KG1 (cell line): ENCODE data around the gene ADAM22.

Source experiments
- DNase-seq: peaks from one replicate; lab custom pipeline; 2025; lab: John Stamatoyannopoulos, UW

ADAM22 gene

DNA sequence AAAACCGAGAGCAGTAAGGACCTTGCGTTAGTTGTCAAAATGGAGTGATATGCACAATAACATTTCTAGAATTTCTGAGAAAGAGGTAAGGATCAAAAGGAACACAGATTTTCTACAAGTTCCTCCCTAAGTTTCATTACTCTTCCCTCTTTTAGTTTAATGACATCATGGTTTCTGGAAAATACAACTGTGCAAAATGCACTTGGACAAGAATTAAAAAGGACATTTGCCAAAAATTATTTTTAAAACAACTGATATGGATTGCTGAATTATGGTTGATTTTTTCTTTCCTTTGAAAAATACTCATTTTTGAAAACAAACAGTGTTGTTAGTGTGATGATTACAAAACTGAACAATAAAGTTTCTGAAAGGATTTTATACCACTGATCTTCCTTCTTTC is 233.7 kb downstream of the ADAM22 start:
- no peak for DNase-seq

DNA sequence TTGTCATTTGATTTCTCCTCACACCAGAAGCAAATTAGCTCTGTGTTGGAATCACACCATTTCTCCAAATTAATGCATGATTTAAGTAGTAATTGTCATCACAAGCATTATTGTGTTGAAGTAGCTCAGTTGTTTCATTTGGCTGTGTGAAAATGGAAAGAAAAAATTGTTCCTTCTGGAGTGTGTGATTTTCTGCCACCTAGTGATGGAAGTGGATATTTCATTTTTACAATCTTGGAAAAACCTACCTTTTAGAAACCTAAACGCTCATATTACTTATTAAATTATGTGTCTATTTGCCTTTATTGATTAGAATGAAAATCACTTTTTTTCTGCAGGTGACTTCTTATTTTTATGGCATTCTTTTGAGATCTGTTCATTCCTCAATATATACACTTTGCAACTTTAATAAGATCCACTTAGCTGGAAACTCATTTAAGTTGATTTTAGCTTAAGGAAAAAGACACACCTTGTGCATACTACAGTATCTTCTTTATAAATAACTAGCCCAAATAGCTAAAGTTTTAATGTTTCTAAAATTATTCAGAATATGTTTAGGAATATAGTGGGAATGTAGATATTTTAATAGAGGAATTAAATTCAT is 235.8 kb downstream of the ADAM22 start:
- DNase-seq, result no peak

DNA sequence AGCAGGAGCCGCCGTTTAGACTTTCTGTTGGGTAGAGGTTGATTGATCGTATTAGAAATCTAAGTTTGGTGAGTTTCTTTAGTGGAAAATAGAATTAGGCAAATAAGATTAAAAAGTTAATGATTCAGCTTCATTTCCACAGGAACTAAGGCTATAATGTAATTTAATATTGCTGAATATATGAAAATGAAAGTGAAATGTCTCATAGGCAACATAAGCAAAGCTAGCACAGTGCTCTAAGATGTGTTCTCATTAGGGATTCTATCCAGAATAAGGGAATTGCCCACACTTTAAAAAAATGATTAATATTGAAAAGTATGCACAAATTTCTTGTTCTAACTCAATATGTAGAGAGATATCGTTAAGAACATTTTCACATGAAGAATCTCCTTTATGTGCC is 238.8 kb downstream of the ADAM22 start:
- DNase-seq, result no peak

DNA sequence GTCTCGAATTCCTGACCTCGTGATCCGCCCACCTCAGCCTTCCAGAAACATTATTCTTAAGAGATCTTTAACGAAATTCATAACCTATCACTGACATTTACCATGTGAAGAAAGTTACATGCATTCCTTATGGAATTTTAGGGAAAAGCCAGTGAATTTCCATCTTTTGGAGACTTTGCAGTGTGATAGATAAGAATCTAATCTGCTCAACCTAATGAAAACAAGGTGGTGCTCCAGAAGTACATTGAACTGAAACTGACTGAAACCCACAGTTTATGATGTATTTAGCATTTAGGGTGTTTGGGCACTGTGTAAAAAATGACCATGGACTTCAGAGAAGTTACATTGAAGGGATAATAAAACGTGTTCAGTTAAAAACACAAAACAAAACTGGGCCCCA is 242.1 kb downstream of the ADAM22 start:
- no peak for DNase-seq

DNA sequence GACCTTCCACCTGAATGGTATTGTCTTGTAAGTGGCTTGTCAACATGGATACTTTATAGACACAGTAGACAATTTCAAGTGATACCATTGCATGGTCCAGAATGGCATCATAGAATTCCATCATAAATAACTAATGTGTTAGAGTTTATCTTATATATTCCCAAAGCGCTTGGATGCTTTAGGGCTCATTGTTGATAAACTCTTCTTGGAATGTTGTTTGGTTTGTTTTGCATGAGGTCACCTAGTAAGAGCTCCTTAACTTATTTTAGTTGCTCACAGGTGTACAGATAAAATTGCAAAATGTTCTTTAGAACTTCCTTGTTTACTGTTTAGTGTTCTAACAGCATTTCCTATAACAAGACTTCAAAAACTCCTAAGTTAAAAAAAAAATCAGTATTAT is 249.0 kb downstream of the ADAM22 start:
- DNase-seq, result no peak

DNA sequence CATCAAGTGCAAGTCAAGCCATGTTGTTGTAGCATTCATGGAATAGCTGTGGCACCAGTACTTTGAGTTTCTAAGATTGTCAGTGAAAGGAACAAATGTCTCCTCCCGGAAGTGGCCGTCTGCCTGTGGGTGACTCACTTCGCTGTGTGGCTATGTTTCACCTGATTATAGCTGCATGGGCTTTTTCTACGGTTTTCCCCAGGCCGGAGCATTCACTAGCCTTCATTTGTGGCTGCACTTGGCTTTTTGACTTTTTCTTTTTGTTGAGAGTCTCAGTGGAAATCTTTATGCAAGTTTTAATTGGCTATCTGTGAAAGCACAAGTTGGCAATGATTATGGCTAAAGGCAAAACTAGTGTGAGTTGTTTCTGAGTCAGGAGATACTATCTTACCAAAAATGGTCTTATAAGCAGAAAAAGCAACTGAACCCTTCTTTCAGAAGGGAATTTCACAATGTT is 250.8 kb downstream of the ADAM22 start:
- DNase-seq, result no peak

DNA sequence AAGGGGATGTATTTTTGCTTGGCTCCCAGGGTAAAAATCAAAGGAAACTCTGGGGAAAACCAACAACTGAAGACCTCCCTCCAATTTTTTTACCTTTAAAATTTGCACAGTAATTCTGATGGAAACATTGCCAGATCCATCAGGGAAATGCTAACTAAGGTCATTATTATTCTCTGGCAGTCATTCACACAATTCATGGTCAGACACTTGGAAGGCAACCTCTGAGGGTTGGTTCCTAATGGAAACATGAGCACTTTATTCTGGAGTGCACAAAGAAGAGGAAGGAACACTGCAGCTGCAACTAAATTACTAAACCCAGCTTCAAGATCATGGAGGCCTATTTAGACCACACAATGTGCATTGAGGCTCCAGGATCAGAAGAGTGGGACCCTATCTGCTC is 251.6 kb downstream of the ADAM22 start:
- DNase-seq, result no peak

DNA sequence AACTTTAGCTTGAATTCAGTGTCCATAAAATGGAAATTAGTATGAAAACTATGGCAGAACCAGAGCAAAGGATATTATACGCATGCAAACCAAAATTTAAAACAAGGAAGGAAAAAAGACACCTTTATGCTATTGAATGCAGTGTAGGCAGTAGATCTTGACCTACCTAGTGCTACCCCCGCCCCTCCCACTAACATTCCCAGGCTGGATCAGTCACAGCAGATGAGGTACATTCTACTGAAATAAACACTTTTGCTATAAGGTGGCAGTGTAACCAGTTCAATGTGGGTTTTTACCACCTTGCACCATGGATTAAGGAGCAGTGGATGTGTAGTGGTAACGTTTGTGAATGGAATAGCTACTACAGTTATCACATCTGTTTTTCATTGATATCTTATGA is 257.9 kb downstream of the ADAM22 start:
- no peak for DNase-seq

DNA sequence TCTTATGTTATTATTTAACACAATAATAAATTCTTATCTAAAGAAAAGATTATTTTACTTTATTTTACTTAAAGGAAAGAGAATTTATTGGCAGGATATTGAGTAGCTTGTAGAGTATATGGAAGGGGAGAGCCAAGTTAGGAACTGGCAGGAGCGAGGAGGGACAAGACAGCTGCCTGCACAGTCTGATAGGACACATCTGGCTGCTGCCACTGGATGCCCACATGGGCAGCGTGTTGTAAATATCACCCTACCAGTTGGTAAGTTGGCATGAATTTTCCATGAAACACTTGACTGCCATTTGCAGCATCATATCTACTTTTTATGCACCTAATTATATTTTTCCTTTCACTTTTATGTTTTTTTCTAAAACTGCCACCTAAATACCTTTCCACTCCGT is 266.2 kb downstream of the ADAM22 start:
- DNase-seq, result no peak

DNA sequence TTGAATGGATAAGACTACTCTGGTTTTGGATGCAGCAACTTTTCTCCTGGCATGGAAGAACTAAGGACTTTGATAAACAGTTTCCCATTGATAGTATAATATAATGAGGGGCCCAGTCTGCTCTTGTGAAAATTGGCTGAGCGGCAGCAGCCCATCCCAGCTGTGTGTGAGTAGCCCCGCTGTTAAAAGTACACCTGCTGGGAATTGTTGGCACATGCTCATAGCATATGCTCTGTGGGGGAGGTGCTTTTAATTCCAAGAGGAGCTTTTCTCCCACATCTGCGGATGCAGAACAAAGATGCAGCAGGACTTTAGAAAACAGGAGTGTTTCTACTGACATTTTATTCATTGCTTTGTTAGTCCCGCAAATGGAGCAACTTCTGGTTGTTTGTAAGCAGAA is 266.7 kb downstream of the ADAM22 start:
- DNase-seq, result no peak

DNA sequence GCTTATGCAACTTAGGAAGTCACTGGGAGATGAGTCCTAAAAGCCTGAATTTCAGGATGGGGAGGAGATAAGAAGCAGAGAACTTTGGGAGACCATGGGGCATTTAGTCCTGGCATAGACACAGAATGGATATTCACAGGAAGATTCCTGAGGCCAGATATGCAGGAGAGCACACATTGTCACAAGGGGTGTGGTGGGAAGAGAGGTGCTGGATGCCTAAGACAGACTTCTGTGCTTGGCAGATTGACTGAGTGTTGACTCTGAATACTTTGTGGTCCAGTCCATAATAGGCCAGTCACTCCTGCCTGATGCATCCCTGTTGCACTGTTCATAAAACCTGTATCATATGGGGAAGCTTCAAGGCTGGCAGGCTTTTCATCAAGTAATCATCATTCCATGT is 267.3 kb downstream of the ADAM22 start:
- no peak for DNase-seq

DNA sequence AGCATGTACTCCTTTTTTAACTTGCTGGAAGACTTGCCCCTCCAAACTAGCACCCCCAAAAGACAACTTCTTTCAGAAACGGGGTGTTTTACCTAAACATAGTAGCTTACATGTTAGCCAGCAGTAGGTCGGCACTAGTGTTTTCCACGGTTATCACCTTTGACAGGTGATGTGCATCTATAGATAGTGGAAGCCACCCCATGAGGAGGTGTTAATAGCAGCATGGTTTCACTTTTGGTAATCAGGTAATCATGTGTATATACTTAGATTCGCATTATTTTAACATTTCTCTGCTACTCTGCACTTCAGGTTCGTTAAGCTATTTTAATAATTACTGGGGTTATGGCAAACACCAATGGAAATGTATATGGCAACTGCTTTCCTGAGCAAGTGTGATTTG is 268.2 kb downstream of the ADAM22 start:
- no peak for DNase-seq

DNA sequence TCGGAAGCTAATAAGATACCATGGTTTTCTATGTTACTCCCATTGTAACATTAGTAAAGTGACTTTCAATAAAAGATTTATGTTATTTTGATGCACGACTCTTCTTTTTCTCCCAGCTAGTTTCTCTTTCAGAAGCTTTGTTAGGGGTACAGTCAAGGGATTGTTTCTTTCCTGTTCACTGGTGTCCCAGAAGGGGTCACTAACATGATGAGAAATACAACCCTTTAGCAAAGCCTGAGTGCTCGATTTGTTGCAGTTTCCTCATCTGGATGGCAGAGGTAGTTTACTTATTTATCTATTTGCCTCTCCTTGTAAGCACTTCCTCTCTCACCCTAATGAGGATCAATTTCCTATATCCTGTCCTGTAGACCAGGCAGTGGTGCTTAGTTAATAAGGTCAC is 268.7 kb downstream of the ADAM22 start:
- DNase-seq, result no peak

DNA sequence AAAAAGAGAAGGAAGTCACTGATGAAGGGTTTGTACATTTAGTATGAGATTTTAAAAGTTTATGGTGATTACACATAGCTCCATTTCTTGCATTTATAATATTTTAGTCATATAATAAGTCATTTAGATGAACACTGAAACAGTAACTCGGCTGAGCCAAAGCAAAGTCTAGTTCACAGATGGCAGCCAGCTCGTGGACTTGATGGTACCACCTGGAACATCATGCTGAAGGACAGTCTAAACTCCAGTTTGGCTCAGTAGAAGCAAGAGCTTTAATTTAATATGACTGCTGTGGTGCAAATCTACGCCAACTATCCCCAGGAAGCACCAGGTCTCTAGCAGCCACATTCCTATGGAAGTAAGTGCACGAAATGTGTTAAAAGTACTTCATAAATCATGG is 269.4 kb downstream of the ADAM22 start:
- no peak for DNase-seq

DNA sequence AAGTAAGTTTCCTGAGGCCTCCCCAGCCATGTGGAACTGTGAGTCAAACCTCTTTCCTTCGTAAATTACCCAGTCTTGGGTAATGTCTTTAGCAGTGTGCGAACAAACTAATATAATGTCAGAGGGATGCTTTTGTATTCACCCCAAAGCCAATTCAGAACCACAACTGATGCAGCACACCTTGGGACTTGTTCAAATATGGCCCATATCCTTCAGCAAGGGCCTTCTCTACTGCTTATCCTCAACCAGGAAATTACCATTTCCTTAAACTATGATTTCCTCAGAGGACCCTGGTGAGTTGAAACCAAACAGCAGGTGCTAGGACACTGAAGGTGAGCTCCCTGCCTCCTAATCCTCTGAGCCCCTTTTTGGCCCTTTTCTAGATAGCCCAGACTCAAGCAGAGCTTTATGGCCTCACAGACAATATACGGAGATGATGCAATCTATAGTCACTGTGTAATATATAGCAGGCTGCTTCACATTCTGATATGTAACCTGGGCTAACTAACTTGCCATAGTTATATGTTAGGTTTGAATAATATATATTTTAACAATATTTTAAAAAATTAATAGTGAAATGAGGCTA is 270.6 kb downstream of the ADAM22 start:
- DNase-seq, result no peak

DNA sequence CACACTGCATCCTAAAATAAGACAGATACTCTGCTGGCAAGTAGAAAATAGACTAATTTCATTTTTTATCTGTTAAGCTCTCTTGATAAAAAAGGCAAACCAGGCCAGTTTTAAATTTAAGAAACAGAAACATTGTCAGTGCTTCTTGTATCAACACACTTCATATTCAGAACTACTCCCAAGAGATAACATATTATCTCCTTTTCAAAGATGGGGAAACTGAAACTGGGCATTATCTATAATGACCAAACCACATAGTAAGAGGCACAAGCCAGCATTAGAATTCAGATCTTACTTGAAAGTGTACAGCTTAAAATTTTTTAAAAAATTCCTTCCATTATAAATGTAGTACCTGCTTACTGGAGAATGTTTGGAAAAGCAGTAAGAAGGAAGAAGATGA is 271.1 kb downstream of the ADAM22 start:
- DNase-seq, result no peak

DNA sequence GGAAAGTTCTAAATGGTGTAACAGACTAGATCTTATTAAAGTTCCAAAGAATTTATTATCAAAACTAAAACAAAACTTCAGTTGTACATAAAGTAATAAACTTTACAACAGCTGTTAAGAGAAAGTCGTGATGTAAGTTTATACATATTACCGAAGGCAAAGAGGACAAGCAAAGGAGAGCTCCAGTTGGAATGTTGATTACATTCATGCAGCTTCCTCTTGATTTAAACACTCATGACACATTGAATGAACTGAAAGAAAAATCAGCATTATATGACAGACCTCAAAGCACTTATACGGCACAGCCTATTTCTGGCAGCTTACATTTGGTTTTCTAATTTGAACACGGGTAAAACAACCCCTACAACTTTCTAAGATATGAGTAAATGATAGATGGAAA is 272.2 kb downstream of the ADAM22 start:
- DNase-seq, result no peak

DNA sequence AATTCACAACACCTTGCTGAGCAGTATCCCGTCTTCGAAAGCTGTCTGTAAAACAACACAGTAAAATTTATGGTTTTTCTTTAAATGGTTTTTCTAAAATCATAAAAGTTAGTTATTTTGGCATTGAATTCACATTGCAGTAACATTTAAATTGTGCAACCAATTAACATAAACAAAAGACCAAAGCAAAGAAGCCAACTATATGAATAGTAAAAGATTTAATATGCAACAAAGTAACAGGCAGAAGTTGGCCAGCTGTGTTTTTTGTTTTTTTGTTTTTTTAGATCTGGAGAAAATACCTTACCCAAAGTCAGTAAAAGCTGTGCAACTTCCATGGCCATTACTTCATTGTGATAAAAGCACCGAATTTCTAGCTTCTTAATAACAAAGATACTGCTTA is 274.5 kb downstream of the ADAM22 start:
- no peak for DNase-seq

DNA sequence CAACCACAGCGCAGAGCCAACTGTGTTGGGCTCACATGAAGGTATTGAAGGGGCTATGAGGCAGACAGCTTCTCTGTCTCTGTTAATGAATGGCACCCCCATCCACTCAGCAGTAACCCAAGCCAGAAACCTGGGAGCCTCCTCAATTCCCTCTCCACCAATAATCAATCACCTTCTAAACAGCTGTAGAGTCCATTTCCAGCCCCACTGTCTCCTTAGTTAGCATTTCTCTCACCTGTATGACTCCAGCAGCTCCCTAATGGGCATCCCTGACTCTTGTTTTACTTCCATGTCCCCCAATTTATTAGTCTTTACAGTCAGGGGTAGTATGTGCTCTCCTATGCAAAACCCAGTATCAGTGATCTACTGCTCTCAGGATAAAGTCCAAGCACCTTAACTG is 278.9 kb downstream of the ADAM22 start:
- DNase-seq, result no peak

DNA sequence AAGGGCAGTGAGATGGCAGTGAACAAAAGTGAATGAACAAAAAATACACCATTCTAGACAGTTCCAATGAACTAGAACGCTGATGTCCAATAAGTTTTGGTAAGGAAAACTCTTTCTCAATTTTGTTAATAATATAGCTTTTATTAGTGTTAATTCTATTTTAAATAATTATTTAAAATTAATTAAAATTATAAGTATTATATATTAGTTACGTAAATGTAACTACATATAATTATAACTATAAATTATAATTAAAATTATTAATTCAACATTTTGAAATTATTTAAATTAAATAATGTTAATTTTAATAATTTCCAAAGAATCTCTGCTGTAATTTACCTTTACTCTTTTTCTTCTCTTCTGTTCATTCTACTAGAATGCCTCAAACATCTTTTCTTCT is 280.4 kb downstream of the ADAM22 start:
- no peak for DNase-seq

DNA sequence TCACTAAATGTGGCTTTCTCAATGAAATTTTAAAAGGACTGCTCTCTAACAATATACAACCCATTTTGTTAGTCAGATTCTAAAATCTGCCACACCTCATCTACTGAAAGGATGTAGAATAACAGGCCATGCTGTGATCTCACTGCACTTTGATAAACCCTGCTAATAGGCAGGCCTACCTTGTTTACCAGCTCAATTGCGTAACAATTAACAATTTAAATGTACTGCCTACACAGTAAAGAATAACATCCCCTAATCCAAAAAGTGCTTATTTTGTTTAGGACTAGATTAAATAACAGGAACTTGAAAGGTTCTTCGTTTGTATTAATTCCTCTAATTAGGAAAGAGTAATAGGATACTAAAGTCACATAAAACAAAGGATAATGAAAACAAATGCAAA is 281.2 kb downstream of the ADAM22 start:
- no peak for DNase-seq

DNA sequence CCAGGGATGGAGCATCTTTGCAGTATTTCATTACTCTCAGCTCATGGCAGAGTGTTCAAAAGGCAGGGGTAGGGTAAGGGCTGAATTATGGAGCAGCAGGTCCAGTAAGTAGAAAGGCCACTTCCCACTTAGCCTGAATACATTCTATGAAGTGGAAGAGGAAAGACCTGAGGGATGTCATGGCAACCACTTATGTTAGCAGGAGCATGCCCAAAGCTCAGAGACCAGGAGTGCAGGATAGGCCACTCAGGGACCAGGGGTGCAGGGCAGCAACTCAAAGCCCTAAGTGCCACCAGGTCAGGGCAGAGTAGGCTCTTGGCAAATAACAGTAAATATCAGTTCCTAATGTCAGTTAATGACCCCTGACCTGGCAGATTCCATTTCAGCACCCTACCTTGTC is 282.2 kb downstream of the ADAM22 start:
- no peak for DNase-seq

DNA sequence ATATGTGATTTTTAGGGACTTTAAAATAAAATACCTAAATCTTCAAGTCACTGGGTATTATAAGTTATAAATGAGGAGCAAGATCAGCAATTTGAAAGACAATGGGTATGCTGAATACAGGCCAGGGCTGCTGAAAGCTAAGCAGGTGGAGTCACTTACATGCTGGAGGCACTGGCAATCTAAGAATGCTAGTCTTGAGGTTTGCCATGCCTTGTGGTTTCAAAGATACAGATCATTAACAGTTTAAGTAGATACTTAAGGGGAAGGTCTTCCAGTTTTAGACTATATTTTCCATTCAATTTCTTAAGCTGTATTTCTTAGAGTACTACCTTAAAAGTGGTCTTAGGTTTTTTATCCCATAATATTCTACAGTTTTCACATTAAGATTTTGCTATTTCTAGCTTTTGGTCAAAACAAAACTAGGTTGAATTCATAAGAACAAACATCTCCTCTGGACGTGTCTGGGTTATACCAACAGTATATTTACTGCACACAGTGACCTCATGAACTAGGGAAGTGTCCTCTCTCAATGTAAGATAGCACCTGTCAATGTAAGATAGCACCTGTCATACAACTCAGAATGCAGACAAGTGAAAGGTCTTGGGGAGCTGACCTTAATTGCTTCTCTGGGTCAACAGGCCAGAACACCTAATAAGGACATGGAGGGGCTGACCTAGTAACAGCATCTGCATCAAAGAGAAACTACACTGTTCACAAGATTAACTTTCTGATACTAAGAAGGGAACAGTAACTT is 283.8 kb downstream of the ADAM22 start:
- DNase-seq, result no peak

DNA sequence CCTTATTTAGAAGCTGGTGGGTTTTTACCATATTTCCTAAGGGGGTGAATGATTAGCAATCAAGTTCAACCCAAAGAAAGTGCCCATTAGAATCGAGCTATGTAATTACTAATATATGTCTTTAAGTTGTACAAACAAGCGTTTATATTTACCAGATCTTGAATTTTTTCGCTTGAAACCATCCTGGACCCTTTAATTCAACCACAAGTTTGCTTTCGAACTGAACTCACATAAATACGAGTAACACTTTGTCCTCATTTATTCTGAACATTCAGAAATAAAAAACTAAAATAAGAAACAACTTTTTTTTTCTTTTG is 284.3 kb downstream of the ADAM22 start:
- no peak for DNase-seq
